HG02623 (cell line): Measurements from ENCODE around the gene SMIM35.
"Not testable (repeated sequence)": the region's sequence is repeated elsewhere in the genome, so short reads cannot be mapped to it uniquely, and the experiment has no call there.

ENCODE experiments used
- ATAC-seq: cut with Tn5 transposase; IDR thresholded peaks from one replicate; pipeline ENCODE4 v1.9.1; 2021; ENCODE audit warnings: moderate library complexity; ENCODE audit not compliant: unreplicated experiment

Gene SMIM35

GRCh38 chr11:117992620-117993019, 94.1 kb downstream of the SMIM35 start:
- no peak for ATAC-seq

GRCh38 chr11:117992136-117992535, 94.6 kb downstream of the SMIM35 start:
- no peak for ATAC-seq

GRCh38 chr11:117989351-117990102, 97.2 kb downstream of the SMIM35 start:
- ATAC-seq: no peak

GRCh38 chr11:117986981-117987574, 99.7 kb downstream of the SMIM35 start:
- ATAC-seq: no peak

- ATAC-seq: peak; percentile 88
These were observed 100.5 kb downstream of the SMIM35 start, which contains the start of gene IL10RA for GRCh38 chr11:117985953-117986887. IL10RA (plus strand) TSS chr11:117986394; CDS start chr11:117986468, 74 bp downstream.

- ATAC-seq: no peak
These were observed 102.3 kb downstream of the SMIM35 start for GRCh38 chr11:117984476-117984875.

GRCh38 chr11:117983163-117983475, 103.6 kb downstream of the SMIM35 start:
- ATAC-seq: no peak

GRCh38 chr11:117980720-117981119, 106.0 kb downstream of the SMIM35 start:
- no peak for ATAC-seq

GRCh38 chr11:117980280-117980679, 106.5 kb downstream of the SMIM35 start:
- ATAC-seq: no peak

GRCh38 chr11:117979481-117980211, 107.1 kb downstream of the SMIM35 start:
- ATAC-seq: peak; percentile 52

- ATAC-seq: no peak
These were observed 107.8 kb downstream of the SMIM35 start for GRCh38 chr11:117978991-117979390.

- not testable (repeated sequence) for ATAC-seq
These were observed 108.4 kb downstream of the SMIM35 start for GRCh38 chr11:117978291-117978910.

GRCh38 chr11:117977612-117978264, 109.0 kb downstream of the SMIM35 start:
- not testable (repeated sequence) for ATAC-seq

GRCh38 chr11:117977029-117977428, 109.7 kb downstream of the SMIM35 start:
- ATAC-seq: no peak

- ATAC-seq: no peak
These were observed 110.3 kb downstream of the SMIM35 start for GRCh38 chr11:117976445-117976844.

GRCh38 chr11:117973503-117973860, 113.3 kb downstream of the SMIM35 start:
- no peak for ATAC-seq

- no peak for ATAC-seq
These were observed 113.9 kb downstream of the SMIM35 start for GRCh38 chr11:117972629-117973502.

GRCh38 chr11:117972044-117972443, 114.7 kb downstream of the SMIM35 start:
- no peak for ATAC-seq
